Left ventricle myocardium superior (tissue), 1 donor: ENCODE measurements around the gene VAMP2. TPM values are rescaled to one million over a fixed set of nuclear protein-coding genes. Genes with fewer than 3 reads are reported as not detected.

Source experiments
- ATAC-seq: fragments of 200-7000 bp; cut with Tn5 transposase; one replicate; pipeline ENCODE4 v1.9.1; 2020; ENCODE audit warnings: mild to moderate bottlenecking, moderate library complexity
- DNase-seq: peaks from one replicate; pipeline ENCODE4 v3.0.0-alpha.2; 2020
- intact Hi-C: fragments of 100-400 bp; cut with micrococcal nuclease; formaldehyde crosslinking; loops from one replicate; pipeline ENCODE4 v1.11.0; 2022
- total RNA-seq: library from RNA; stranded (reverse); fragmentation: NEBNext Ultra II Directional; extraction: Animal tissue kit (Norgen Biotek cat#: 25700); gene quantifications from one replicate; pipeline ENCODE4 v1.2.1, GENCODE V29; 2021
- donor health status: DM: no; HTN: yes; CAD: no; lungs with severe emphysema.

Gene VAMP2
- total RNA-seq, 1 donor from 2014 or later = 62.3 TPM

DNA sequence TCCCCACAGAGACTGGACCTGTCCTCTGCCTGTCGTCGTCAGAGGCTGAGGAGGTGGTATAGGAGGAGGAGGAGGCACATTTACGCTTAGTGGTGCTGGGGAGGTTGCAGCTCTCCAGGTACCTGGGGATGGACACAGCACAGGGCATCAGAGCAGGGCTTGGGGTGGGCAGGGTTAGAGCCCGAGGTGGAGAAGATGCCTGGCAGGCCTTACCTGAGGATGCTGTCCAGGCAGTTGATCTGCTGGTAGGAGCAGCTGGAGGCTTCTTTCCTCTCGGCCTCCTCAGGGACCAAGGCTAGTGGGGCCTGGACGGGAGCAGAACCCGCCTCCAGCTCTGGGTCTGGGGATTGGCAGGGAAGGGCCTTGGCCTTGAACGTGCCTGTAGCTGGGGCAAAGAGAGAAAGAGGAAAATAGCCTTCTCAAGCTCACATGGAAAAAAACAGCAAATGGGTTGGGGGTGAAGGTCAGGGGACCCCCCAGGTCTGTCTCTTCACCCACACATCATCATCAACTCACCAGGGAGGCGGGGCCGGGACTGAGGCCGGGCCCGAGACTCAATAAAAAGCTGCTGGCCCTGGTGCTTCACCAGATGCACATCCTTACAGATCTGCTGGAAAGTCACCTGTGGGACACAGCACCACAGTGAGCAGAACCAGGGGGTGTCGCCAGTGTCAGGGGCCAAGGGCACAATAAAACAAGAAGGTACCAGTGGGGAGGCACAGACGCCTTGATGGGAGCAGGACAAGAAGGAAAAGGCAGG is 16.2 kb downstream of the VAMP2 start:
- ATAC-seq = no peak
- intact Hi-C loops = no loop called here
- DNase-seq = no peak

DNA sequence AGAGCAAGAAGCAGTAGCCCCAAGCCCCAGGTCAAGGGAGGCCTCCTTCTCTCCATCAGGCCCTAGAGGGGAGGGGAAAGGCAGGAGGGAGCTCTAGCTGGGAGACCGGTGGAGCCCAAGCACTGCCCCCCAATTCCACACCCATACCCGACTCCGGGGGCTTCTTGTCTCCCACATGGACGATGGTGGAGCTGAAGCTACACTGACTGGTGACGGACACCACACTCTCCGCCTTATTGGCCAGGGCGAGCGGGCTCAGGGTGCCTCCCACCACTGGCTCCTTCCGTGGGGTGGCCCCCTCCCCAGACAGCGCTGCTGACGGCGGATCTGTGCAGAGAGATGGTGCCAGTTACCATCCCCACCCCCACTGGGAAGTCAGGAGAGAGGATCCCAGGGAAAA is 16.9 kb downstream of the VAMP2 start:
- no peak for ATAC-seq
- DNase-seq = no peak
- intact Hi-C loops = no loop called here

DNA sequence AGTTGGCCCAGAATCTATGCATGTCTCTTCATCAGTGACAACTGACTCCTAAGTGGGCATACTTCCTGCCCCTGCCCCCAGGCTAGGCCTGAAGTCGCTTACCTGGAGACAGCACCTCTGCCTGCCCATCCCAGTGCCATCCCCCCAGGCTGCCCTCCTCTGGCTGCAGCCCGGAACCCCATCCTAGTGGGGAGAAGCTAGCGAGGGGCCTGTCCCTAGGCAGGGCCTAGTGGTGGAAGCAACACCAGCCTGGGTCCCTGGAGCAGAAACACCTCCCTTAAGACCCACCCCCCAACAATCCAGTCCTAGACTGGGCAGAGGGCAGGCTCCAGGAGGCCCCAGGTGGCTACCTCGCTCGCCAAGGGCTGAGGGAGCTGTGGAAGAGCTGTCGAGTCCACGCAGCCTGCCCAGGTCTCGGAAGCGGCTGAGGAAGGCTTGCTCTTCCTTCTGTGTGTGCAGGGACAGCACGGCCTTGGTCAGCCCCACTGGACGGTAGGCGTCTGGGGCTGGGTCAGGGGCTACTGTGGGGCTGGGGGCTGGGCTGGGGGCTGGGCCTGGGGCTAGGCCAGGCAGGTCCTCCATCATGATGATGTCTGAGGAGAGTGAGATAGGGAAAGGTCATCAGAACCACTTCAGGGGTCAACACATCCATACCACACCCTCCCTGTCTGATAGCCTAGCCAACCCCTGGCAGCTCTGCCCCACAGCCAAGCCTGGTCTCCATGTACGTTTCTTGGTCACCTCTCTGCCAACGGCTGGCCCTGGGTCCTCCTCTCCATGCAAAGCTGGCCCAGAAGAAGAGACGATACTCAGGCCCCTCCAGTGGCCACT is 18.1 kb downstream of the VAMP2 start:
- intact Hi-C loops = no loop called here
- no peak for DNase-seq

GRCh38 chr17:8143581-8144400 is 19.0 kb downstream of the VAMP2 start:
- ATAC-seq = no peak
- DNase-seq = no peak
- intact Hi-C loops = no loop called here

More for the DNA sequence above, 18.1 kb downstream of the VAMP2 start:
- ATAC-seq = no peak

- ATAC-seq = no peak
- intact Hi-C loops = no loop called here
- DNase-seq = no peak
These were observed 19.7 kb downstream of the VAMP2 start for GRCh38 chr17:8142887-8143580.

DNA sequence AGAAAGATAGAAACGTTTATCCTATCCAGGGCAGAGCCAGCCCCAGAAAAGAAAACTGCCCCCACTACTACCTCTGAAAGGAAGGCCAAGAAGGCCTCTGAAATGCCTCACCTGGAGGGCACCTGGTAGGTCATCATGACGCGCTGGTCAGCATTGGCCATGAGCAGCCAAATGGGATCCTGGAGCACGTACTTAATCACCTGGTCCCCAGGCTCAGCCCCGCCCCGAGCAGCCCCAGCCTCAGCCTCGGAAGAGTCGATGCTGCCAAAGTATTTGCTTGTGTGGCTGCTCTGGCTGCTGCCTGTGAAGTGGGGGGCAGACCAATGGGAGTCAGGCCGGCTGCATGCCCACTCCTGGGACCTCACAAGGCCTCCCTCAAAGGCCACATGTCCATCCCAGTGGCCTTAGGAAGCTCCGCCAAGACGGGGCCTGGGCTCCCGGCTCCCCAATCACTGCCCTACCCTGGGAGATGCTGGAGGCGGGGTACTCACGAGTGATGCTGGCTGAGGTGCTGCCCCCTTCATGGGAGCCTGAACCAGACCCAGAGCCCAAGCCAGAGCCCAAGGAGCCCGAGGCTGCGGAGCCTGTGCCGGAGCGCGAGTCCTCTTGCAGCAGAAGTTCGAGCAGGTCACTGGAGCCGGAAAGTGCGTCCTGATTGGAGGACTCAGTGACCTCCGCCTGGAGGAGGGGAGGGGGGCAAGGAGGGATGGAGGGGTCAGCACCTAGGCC is 20.4 kb downstream of the VAMP2 start:
- DNase-seq (no peak), ATAC-seq (no peak)
- intact Hi-C loops = no loop called here

- DNase-seq (no peak), ATAC-seq (no peak)
- intact Hi-C loops = no loop called here
These were observed 21.0 kb downstream of the VAMP2 start for GRCh38 chr17:8141741-8142140.

- intact Hi-C loops = no loop called here
- DNase-seq (no peak), ATAC-seq (no peak)
These were observed 21.7 kb downstream of the VAMP2 start for GRCh38 chr17:8141045-8141444.

DNA sequence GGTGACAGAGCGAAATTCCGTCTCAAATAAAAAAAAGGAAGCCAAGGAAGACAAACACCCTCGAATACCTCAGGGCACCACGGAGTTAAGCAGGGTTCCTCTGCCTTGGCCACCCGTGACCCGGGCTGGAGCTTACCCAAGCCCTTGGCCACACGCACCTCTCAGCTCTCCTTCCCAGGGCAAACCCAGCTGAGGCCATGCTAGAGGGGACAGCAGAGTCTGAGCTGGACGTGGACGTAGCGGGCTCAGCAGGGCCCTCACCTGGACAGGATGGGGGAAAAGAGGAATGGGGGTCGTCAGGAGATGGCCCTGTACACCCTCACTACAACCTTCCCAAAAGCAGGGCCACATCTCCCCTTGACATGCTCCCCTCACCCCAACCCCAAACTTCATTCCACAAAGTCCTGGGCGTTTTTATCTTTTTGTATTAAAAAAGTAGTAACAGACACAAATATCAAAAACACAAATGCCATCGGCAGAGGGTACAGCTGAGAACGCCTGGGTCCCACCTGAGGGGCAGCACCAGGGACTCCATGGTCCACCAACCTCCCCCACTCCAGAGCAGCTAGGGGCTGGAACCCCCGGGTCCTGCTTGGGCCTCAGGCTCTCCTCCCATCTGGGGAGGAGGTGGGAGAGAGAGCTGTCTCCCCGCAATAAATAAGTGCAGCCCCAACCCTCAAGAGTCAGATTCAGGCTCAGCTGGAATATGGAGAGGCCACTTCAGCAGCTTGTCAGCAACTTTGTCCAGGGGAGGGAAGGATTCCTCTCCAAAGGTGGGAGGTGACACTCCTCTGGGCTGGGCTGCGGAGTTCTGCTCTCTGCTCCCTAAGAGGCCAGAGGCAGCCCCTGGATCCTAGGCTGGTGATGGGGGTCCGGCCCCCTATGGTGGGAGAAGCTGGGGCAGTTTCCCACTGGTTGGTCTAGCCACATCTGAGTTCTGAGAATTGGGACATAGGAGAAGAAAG is 22.4 kb downstream of the VAMP2 start:
- ATAC-seq = peak; percentile 7
- intact Hi-C loops = no loop called here
- peak; percentile 54 for DNase-seq

- DNase-seq = peak; percentile 96
- intact Hi-C loops = no loop called here
- peak; percentile 91 for ATAC-seq
These were observed 23.9 kb downstream of the VAMP2 start for GRCh38 chr17:8138672-8139371.

- ATAC-seq = no peak
- DNase-seq = no peak
- intact Hi-C loops = no loop called here
These were observed 24.4 kb downstream of the VAMP2 start for GRCh38 chr17:8138374-8138671.

DNA sequence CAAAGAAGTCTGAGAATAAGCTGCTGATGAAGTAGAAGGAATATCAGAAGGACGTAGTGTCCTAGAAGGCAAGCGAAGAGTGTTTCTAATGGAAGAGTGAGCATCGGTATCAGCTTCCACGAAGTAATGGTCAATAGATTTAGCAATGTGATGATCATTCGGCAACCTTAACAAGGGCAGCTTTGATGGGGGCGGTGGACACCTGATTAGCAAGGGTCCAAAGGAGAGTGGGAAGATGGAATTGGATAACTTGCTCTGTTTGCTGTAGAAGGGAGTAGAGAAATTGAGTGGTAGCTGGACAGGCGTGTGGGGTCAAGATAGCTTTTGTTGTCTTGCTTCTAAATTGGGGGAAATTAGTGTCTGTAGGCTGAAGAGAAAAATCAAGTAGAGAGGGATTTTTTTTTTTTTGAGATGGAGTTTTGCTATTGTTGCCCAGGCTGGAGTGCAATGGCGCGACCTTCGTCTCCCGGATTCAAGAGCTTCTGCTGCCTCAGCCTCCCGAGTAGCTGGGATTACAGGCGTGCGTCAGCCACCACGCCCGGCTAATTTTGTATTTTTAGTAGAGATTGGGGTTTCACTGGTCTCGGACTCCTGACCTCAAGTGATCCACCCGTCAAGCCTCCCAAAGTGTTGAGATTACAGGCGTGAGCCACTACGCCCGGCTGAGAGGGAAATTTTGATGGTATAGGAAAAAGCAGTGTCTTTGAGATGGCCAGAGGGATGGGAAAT is 24.9 kb downstream of the VAMP2 start:
- DNase-seq = no peak
- ATAC-seq = no peak
- intact Hi-C loops = no loop called here

DNA sequence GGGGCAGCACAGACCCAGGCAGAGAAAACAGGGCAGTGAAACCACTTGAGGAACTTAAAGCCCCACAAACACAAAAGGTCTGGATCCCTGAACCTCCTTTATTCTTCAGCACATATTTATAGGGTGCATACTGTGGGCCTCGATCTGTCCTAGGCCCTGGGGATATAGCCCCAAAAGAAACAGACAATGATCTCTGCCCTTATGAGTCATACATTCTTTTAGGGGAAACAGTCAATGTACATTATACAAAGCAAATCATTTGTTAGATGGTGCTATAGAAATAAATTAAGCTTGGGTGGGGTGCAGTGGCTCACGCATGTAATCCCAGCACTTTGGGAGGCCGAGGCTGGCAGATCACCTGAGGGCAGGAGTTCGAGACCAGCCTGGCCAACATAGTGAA is 28.8 kb downstream of the VAMP2 start:
- DNase-seq (no peak), ATAC-seq (no peak)
- intact Hi-C loops = no loop called here

- ATAC-seq (no peak), DNase-seq (no peak)
- intact Hi-C loops = no loop called here
These were observed 29.3 kb downstream of the VAMP2 start for GRCh38 chr17:8133399-8133798.

- ATAC-seq (no peak), DNase-seq (no peak)
- intact Hi-C loops = no loop called here
These were observed 30.8 kb downstream of the VAMP2 start for GRCh38 chr17:8131844-8132441.

GRCh38 chr17:8128125-8128784 is 34.5 kb downstream of the VAMP2 start:
- intact Hi-C loops = no loop called here

More at GRCh38 chr17:8128125-8128784, 34.5 kb downstream of the VAMP2 start:
- DNase-seq (no peak), ATAC-seq (no peak)
